ENCODE results near the gene LMNA. TPM values are rescaled to one million over a fixed set of nuclear protein-coding genes. Genes with fewer than 3 reads are reported as not detected.
A peak's percentile ranks its signal among the peaks of the same experiment; 100 is the strongest.

LMNA gene
- total and polyA plus RNA-seq, 10 donors, result 33.9 to 279 (median 110) TPM

DNA sequence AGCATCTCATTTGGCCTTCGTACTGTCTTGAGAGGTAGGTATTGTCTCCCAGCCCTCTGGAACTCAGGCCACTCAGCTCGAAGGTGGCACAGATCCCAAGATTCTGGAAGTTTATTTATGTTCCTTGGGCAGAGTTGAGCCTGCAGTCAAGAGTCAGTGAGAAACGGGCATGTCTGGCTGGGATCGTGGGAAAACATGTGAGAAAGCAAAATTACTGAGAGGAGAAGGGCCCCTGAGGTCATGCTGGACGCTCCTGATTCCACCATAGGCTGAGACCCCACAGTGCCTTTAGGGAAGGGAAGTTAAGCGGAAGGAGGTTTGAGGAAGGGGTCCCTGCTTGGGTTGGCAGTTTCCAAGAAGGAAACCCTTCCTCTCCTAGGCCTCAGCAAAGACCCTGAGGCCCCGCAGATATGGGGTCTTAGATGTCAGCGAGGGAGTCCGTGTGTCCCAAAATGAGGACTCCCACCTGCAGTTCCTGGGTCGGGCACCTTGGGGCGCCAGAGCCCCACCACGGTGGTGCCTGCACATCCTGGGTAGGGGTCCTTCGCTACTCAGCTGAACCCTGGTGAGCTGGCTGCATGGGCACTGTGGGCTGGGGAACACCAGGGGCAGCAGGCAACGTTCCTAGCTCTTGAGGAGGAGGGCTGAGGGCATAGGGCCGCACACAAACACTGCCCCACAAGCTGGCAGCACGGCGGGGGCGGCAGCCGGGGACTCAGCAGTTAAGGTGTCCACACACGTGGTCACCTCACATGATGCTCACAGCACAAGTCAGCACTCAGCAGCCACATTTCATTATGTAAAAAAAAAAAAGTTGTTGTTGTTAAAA lies 26.6 kb downstream of the LMNA start:
- Histone ChIP-seq H3K4me1 (peaks cover under 1 to 10% (median 5%) of the 10 kb centered on the region in 6 donors), H3K9me3 (no peaks in the 10 kb centered on the region), H3K27me3 (replicated peaks in 1 of 7) (no peaks in the 10 kb centered on the region), H3K36me3 (peaks cover 0 to 50% (median 29%) of the 10 kb centered on the region in 6 donors), H3K27ac (no peak overlapping the region), H3K4me3 (no peak overlapping the region)
- WGBS, 5 donors, result 60 to 77% (median 67%) methylated on average over 14 to 20 of the region's 20 CpGs
- no peak for DNase-seq
- TF ChIP-seq, protein P1, sequence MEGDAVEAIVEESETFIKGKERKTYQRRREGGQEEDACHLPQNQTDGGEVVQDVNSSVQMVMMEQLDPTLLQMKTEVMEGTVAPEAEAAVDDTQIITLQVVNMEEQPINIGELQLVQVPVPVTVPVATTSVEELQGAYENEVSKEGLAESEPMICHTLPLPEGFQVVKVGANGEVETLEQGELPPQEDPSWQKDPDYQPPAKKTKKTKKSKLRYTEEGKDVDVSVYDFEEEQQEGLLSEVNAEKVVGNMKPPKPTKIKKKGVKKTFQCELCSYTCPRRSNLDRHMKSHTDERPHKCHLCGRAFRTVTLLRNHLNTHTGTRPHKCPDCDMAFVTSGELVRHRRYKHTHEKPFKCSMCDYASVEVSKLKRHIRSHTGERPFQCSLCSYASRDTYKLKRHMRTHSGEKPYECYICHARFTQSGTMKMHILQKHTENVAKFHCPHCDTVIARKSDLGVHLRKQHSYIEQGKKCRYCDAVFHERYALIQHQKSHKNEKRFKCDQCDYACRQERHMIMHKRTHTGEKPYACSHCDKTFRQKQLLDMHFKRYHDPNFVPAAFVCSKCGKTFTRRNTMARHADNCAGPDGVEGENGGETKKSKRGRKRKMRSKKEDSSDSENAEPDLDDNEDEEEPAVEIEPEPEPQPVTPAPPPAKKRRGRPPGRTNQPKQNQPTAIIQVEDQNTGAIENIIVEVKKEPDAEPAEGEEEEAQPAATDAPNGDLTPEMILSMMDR (IDR thresholded peaks at IDR 0.05 in 8 of 11, conservative IDR thresholded peaks at IDR 0.05 in 3 of 11), result peak in 9 of 11 experiments; percentile 9 to 62 (median 58)
- TF ChIP-seq POLR2A (IDR thresholded peaks at IDR 0.05) (no peak), POLR2AphosphoS5 (IDR thresholded peaks at IDR 0.05) (peak; percentile 46 to 76 (median 54))
- intact Hi-C loops (cut with DNase I; ENCODE audit: low total_unique reads), result no loop called here

DNA sequence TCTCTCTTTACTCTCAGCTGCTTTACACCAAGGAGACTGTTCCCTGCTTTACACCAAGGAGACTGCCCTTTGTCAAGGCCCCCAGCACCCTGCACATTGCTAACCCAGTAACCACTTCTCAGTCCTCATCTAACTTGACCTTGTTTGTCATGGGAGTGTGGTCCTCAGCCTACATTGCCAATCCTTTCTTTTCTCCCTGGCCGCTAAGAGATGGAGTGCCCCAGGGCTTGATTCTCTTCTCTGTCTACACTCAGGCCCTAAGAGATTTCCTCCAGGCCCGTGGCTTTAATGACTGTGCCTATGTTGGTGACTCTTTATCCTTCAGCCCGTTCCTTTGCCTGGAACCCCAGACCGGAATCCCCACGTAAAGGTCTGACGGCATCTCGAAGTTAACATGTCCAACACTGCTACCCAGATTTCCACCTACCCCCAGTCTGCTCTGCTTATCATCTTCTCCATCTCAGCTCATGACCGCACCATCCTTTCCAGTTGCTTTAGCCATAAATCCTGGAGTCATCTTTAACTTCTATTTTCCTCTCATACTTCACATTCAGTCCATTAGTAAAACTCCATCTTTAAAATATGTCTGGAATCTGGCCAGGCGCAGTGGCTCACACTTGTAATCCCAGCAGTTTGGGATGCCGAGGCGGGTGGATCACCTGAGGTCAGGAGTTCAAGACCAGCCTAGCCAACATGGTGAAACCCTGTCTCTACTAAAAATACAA lies 29.4 kb downstream of the LMNA start:
- H3K27ac ChIP-seq, result no peak overlapping the region

DNA sequence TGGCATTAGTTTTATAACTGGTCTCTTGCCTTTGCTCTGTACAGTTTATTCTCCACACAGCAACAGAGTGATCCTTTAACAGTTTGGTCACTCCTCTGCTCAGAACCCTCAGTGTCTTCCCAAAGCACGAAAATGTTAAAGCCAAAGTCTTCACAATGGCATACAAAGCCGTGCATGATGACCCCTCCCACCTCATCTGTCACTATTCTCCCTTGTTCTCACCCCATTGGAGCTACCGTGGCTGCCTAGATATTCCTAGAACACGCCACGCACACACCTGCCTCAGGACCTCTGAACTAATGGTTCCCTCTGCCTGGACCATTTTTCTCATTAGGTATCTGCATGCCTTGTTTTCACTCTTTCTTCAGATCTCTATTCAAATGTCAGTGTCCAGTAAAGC lies 30.2 kb downstream of the LMNA start:
- WGBS, 5 donors, result 75 to 81% (median 77%) methylated on average over 5 of the region's 5 CpGs
- intact Hi-C loops (cut with DNase I; ENCODE audit: low total_unique reads), result no loop called here
- TF ChIP-seq POLR2AphosphoS5 (IDR thresholded peaks at IDR 0.05) (no peak), POLR2A (IDR thresholded peaks at IDR 0.05) (no peak)
- TF ChIP-seq, protein P1 (IDR thresholded peaks at IDR 0.05 in 8 of 11, conservative IDR thresholded peaks at IDR 0.05 in 3 of 11), result no peak

More for the DNA sequence above, 29.4 kb downstream of the LMNA start:
- TF ChIP-seq, protein P1 (IDR thresholded peaks at IDR 0.05 in 8 of 11, conservative IDR thresholded peaks at IDR 0.05 in 3 of 11), result no peak
- TF ChIP-seq POLR2AphosphoS5 (IDR thresholded peaks at IDR 0.05) (no peak), POLR2A (IDR thresholded peaks at IDR 0.05) (no peak)
- Histone ChIP-seq H3K4me3 (no peak overlapping the region), H3K36me3 (peaks cover 0 to 22% (median 3%) of the 10 kb centered on the region in 6 donors), H3K9me3 (no peaks in the 10 kb centered on the region), H3K4me1 (peaks cover 23 to 39% (median 33%) of the 10 kb centered on the region in 6 donors), H3K27me3 (replicated peaks in 1 of 7) (no peaks in the 10 kb centered on the region)
- DNase-seq, result no peak
- 69 to 81% (median 75%) methylated on average over 11 of the region's 11 CpGs for WGBS, 5 donors
- intact Hi-C loops (cut with DNase I; ENCODE audit: low total_unique reads), result no loop called here

More for the DNA sequence above, 30.2 kb downstream of the LMNA start:
- Histone ChIP-seq H3K4me1 (peaks cover 26 to 43% (median 41%) of the 10 kb centered on the region in 6 donors), H3K27ac (no peak overlapping the region), H3K36me3 (peaks cover 0 to 13% (median 0%) of the 10 kb centered on the region in 6 donors), H3K27me3 (replicated peaks in 1 of 7) (peaks cover 0 to 4% (median 0%) of the 10 kb centered on the region in 7 donors), H3K4me3 (no peak overlapping the region), H3K9me3 (no peaks in the 10 kb centered on the region)
- DNase-seq, result no peak

Data from spleen (tissue), 11 donors.